Neural progenitor cell (in vitro differentiated cells): ENCODE results near the gene SPNS3. TPM values are rescaled to one million over a fixed set of nuclear protein-coding genes. Genes with fewer than 3 reads are reported as not detected.

Experiments
- DNase-seq: peaks from one replicate; pipeline ENCODE4 v3.0.0-alpha.2; 2016; ENCODE audit warnings: low spot score
- H2AFZ ChIP-seq: fragments of 200-600 bp; sonication (generic); replicated peaks from 2 replicates; pipeline ENCODE4 v1.6.1; 2016; ENCODE audit warnings: antibody characterized with exemption
- H3F3A ChIP-seq: fragments of 200-600 bp; sonication (generic); 2 replicates; pipeline ENCODE4 v1.6.1; 2016; ENCODE audit warnings: antibody characterized with exemption, low read depth
- H3K27ac ChIP-seq: fragments of 200-600 bp; sonication (generic); 2 replicates; pipeline ENCODE4 v1.5.1; 2016; ENCODE audit warnings: mild to moderate bottlenecking
- H3K27me3 ChIP-seq: fragments of 200-600 bp; sonication (generic); 2 replicates; pipeline ENCODE4 v1.6.1; 2016; ENCODE audit warnings: mild to moderate bottlenecking, moderate library complexity
- H3K36me3 ChIP-seq: fragments of 200-600 bp; sonication (generic); 2 replicates; pipeline ENCODE4 v1.5.1; 2016
- H3K4me1 ChIP-seq: fragments of 200-600 bp; sonication (generic); 2 replicates; pipeline ENCODE4 v1.6.1; 2016; ENCODE audit warnings: mixed run types
- H3K4me2 ChIP-seq: fragments of 200-600 bp; sonication (generic); 2 replicates; pipeline ENCODE4 v1.6.1; 2016
- H3K4me3 ChIP-seq: fragments of 200-600 bp; sonication (generic); 2 replicates; pipeline ENCODE4 v1.5.1; 2016
- H3K79me2 ChIP-seq: fragments of 200-600 bp; sonication (generic); 2 replicates; pipeline ENCODE4 v1.6.1; 2016; ENCODE audit warnings: low read depth
- H3K9ac ChIP-seq: fragments of 200-600 bp; sonication (generic); 2 replicates; pipeline ENCODE4 v1.6.1; 2016
- H3K9me3 ChIP-seq: fragments of 200-600 bp; sonication (generic); 2 replicates; pipeline ENCODE4 v1.5.1; 2016; ENCODE audit warnings: low read depth
- H4K20me1 ChIP-seq: fragments of 200-600 bp; sonication (generic); 2 replicates; pipeline ENCODE4 v1.6.1; 2016; ENCODE audit warnings: low read depth
- H3K27ac Mint-ChIP-seq: 3 replicates; pipeline ENCODE4 v1.8.0; 2021; ENCODE audit warnings: mixed read lengths
- H3K27me3 Mint-ChIP-seq: 2 replicates; pipeline ENCODE4 v1.8.0; 2022; ENCODE audit warnings: low read depth, mild to moderate bottlenecking, inconsistent platforms, moderate library complexity, mixed read lengths; ENCODE audit not compliant: insufficient read depth
- H3K36me3 Mint-ChIP-seq: 3 replicates; pipeline ENCODE4 v1.8.0; 2021; ENCODE audit warnings: mixed read lengths
- H3K4me1 Mint-ChIP-seq: 3 replicates; pipeline ENCODE4 v1.8.0; 2021; ENCODE audit warnings: mixed read lengths
- H3K4me3 Mint-ChIP-seq: 3 replicates; pipeline ENCODE4 v1.8.0; 2021; ENCODE audit warnings: mild to moderate bottlenecking, moderate library complexity, mixed read lengths
- H3K9me3 Mint-ChIP-seq: 3 replicates; pipeline ENCODE4 v1.8.0; 2020; ENCODE audit warnings: mixed read lengths
- EZH2 ChIP-seq: fragments of 200-600 bp; sonication (generic); IDR thresholded peaks from 2 replicates; pipeline ENCODE4 v1.6.1; 2017; ENCODE audit warnings: antibody characterized with exemption, mild to moderate bottlenecking, moderate library complexity
- EZH2phosphoT487 ChIP-seq: fragments of 200-600 bp; sonication (generic); IDR thresholded peaks from 2 replicates; pipeline ENCODE4 v1.6.1; 2017; ENCODE audit warnings: antibody characterized with exemption
- total RNA-seq: library from RNA; depleted of rRNA; stranded (reverse); fragments of >200 nt; gene quantifications from 2 replicates; pipeline ENCODE4 v1.2.3, GENCODE V29; 2015; ENCODE audit warnings: low replicate concordance
- TF ChIP-seq, protein P1 (sequence below): fragments of 200-600 bp; sonication (generic); IDR thresholded peaks from 2 replicates; pipeline ENCODE4 v1.5.1; 2017; ENCODE audit warnings: antibody characterized with exemption, mild to moderate bottlenecking

The SPNS3 gene
- total RNA-seq, 1 donor from 2014 or later = not detected

DNA sequence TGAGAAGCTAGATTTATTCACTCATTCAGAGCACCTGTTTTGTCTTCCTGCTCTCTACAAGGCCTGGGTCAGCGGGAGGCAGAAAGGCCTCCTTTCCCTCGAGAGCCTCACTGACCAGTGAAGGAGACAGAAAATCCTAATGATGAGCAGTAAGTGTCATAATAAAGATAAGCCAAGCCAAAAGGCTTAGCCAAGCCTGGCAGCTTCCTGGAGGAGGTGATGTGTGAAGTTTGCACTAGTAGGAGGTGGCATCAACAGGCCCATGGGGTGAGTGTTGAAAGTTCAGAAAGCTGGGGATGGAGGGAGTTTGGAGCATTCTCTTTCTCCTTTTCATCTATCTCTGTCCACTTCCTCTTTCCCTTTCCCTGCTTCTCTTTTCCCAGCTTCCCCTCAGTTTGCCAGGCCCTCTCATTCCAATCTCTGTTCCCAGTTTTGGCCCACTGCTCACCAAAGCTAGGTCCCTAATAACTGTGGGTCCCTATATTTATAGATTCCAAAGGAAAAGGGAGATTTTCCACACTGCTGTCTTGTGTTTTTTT lies 16.5 kb upstream of the SPNS3 start:
- TF ChIP-seq, protein P1, sequence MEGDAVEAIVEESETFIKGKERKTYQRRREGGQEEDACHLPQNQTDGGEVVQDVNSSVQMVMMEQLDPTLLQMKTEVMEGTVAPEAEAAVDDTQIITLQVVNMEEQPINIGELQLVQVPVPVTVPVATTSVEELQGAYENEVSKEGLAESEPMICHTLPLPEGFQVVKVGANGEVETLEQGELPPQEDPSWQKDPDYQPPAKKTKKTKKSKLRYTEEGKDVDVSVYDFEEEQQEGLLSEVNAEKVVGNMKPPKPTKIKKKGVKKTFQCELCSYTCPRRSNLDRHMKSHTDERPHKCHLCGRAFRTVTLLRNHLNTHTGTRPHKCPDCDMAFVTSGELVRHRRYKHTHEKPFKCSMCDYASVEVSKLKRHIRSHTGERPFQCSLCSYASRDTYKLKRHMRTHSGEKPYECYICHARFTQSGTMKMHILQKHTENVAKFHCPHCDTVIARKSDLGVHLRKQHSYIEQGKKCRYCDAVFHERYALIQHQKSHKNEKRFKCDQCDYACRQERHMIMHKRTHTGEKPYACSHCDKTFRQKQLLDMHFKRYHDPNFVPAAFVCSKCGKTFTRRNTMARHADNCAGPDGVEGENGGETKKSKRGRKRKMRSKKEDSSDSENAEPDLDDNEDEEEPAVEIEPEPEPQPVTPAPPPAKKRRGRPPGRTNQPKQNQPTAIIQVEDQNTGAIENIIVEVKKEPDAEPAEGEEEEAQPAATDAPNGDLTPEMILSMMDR = no peak
- TF ChIP-seq EZH2 = no peak
- TF ChIP-seq EZH2phosphoT487 = no peak
- Histone ChIP-seq H3K4me3 (no peak overlapping the region), H3K9ac (no peak overlapping the region), H3K79me2 (no peaks in the 10 kb centered on the region), H4K20me1 (no peaks in the 10 kb centered on the region), H3F3A (peaks cover 3% of the 10 kb centered on the region), H3K9me3 (no peaks in the 10 kb centered on the region), H3K27ac (no peak overlapping the region), H3K4me1 (no peaks in the 10 kb centered on the region), H3K4me2 (no peak overlapping the region), H3K27me3 (no peaks in the 10 kb centered on the region), H2AFZ (no peak overlapping the region), H3K36me3 (no peaks in the 10 kb centered on the region)
- peaks cover 13% of the 10 kb centered on the region for H3K27me3 Mint-ChIP-seq
- DNase-seq = no peak
- no peak overlapping the region for H3K4me3 Mint-ChIP-seq
- no peaks in the 10 kb centered on the region for H3K9me3 Mint-ChIP-seq
- H3K27ac Mint-ChIP-seq = no peak overlapping the region
- no peaks in the 10 kb centered on the region for H3K36me3 Mint-ChIP-seq
- peaks cover 2% of the 10 kb centered on the region for H3K4me1 Mint-ChIP-seq

DNA sequence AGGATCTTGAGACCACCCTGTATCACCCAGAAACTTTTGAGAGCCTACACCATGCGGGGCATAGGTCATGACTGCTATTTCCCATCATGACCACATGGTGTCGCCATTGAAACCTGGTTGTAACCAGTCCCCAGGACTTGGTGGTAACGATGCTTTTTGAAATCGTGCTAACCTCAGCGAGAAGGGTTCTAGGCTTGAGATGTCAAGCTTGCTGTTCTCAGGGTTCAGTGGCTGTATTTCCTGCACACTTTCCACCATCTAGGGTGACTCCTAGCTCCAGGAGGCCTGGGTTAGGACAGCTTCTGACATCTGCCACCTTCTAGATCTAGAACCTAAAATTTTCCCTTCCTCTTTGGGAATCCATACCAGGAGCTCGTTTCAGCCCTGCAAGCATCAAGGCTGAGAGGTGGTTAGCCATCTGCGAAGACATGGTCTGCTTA lies 13.0 kb upstream of the SPNS3 start:
- TF ChIP-seq EZH2phosphoT487 = no peak
- TF ChIP-seq, protein P1 = peak; percentile 88
- H3K9me3 ChIP-seq = no peaks in the 10 kb centered on the region
- H3K79me2 ChIP-seq = no peaks in the 10 kb centered on the region
- Mint-ChIP-seq H3K4me3 (no peak overlapping the region), H3K27me3 (peaks cover 9% of the 10 kb centered on the region), H3K4me1 (peaks cover 5% of the 10 kb centered on the region), H3K9me3 (no peaks in the 10 kb centered on the region), H3K27ac (no peak overlapping the region), H3K36me3 (no peaks in the 10 kb centered on the region)
- DNase-seq = peak; percentile 86
- no peak overlapping the region for H3K27ac ChIP-seq
- H4K20me1 ChIP-seq = no peaks in the 10 kb centered on the region
- peak overlapping the region; percentile 85 for H2AFZ ChIP-seq
- H3K27me3 ChIP-seq = no peaks in the 10 kb centered on the region
- no peak overlapping the region for H3K4me3 ChIP-seq
- H3K9ac ChIP-seq = no peak overlapping the region
- H3F3A ChIP-seq = peaks cover 3% of the 10 kb centered on the region
- H3K4me1 ChIP-seq = no peaks in the 10 kb centered on the region
- H3K4me2 ChIP-seq = no peak overlapping the region
- no peaks in the 10 kb centered on the region for H3K36me3 ChIP-seq

GRCh38 chr17:4422864-4423263 lies 10.9 kb upstream of the SPNS3 start:
- Mint-ChIP-seq H3K36me3 (no peaks in the 10 kb centered on the region), H3K27me3 (peaks cover 9% of the 10 kb centered on the region), H3K27ac (no peak overlapping the region), H3K4me1 (peaks cover 5% of the 10 kb centered on the region), H3K4me3 (no peak overlapping the region), H3K9me3 (no peaks in the 10 kb centered on the region)
- Histone ChIP-seq H3K79me2 (no peaks in the 10 kb centered on the region), H3K27ac (no peak overlapping the region), H4K20me1 (no peaks in the 10 kb centered on the region), H2AFZ (no peak overlapping the region), H3K27me3 (no peaks in the 10 kb centered on the region), H3K4me3 (no peak overlapping the region), H3K9me3 (no peaks in the 10 kb centered on the region), H3K9ac (no peak overlapping the region), H3F3A (peaks cover 3% of the 10 kb centered on the region), H3K4me1 (no peaks in the 10 kb centered on the region), H3K36me3 (no peaks in the 10 kb centered on the region), H3K4me2 (no peak overlapping the region)
- no peak for TF ChIP-seq EZH2phosphoT487
- TF ChIP-seq EZH2 = no peak
- TF ChIP-seq, protein P1 = no peak
- no peak for DNase-seq
